Keratinocyte (primary cell): ENCODE results near the gene KCTD8. TPM values are rescaled to one million over a fixed set of nuclear protein-coding genes. Genes with fewer than 3 reads are reported as not detected.

Experiments used
- DNase-seq: peaks from one replicate; pipeline ENCODE4 v3.0.0-alpha.2; 2011; ENCODE audit warnings: low read depth, missing footprints, low spot score
- FAIRE-seq: peaks from 2 replicates; lab custom pipeline; 2011; peaks lifted over from hg19 to GRCh38; lab: Jason Lieb, UNC
- H2AFZ ChIP-seq: 2 replicates; pipeline ENCODE4 v1.6.0; 2012; ENCODE audit warnings: low read length, control low read depth, inconsistent platforms; ENCODE audit not compliant: control insufficient read depth
- H3K27ac ChIP-seq: 2 replicates; pipeline ENCODE4 v1.5.1; 2011; ENCODE audit warnings: low read length; ENCODE audit not compliant: control insufficient read depth, insufficient read depth
- H3K27me3 ChIP-seq: 3 replicates; pipeline ENCODE4 v1.6.0; 2011; ENCODE audit warnings: low read length; ENCODE audit not compliant: control insufficient read depth, insufficient read depth; ENCODE audit errors: extremely low read depth
- H3K36me3 ChIP-seq, 2 experiments: 2 replicates in 1 of 2; 3 replicates in 1 of 2; pipeline ENCODE4 v1.5.1; 2011; ENCODE audit warnings: low read length in 2 of 2, mild to moderate bottlenecking in 1 of 2; ENCODE audit not compliant: control insufficient read depth in 2 of 2, insufficient read depth in 2 of 2; ENCODE audit errors: extremely low read depth in 1 of 2
- H3K4me1 ChIP-seq: 3 replicates; pipeline ENCODE4 v1.5.1; 2011; ENCODE audit warnings: low read length; ENCODE audit not compliant: control insufficient read depth, insufficient read depth; ENCODE audit errors: extremely low read depth
- H3K4me2 ChIP-seq: 3 replicates; pipeline ENCODE4 v1.6.0; 2011; ENCODE audit warnings: low read depth, low read length; ENCODE audit not compliant: control insufficient read depth, insufficient read depth; ENCODE audit errors: extremely low read depth
- H3K4me3 ChIP-seq, 3 experiments: fragments of 200-600 bp in 1 of 3; sonication (generic) in 1 of 3; 2 replicates in 2 of 3; 3 replicates in 1 of 3; pipeline ENCODE4 v1.5.1; 2011 to 2016; ENCODE audit warnings: low read length in 3 of 3, mild to moderate bottlenecking in 3 of 3, control low read depth in 2 of 3, inconsistent platforms in 1 of 3, low read depth in 1 of 3, mixed read lengths in 1 of 3, mixed run types in 1 of 3, moderate library complexity in 1 of 3; ENCODE audit not compliant: control insufficient read depth in 2 of 3, insufficient read depth in 2 of 3; ENCODE audit errors: extremely low read depth in 1 of 3
- H3K79me2 ChIP-seq: 2 replicates; pipeline ENCODE4 v1.6.0; 2012; ENCODE audit warnings: low read length; ENCODE audit not compliant: control insufficient read depth, insufficient read depth
- H3K9ac ChIP-seq: 3 replicates; pipeline ENCODE4 v1.6.0; 2011; ENCODE audit warnings: low read length; ENCODE audit not compliant: control insufficient read depth, insufficient read depth; ENCODE audit errors: extremely low read depth
- H3K9me1 ChIP-seq: 3 replicates; pipeline ENCODE4 v1.6.0; 2011; ENCODE audit warnings: low read length; ENCODE audit not compliant: control insufficient read depth, insufficient read depth; ENCODE audit errors: extremely low read depth
- H3K9me3 ChIP-seq: 2 replicates; pipeline ENCODE4 v1.5.1; 2012; ENCODE audit warnings: low read depth, low read length; ENCODE audit not compliant: control insufficient read depth
- H4K20me1 ChIP-seq: 3 replicates; pipeline ENCODE4 v1.6.0; 2011; ENCODE audit warnings: low read length; ENCODE audit not compliant: control insufficient read depth, insufficient read depth; ENCODE audit errors: extremely low read depth
- EZH2 ChIP-seq: IDR thresholded peaks from one replicate; pipeline ENCODE4 v1.6.1; 2012; ENCODE audit warnings: inconsistent platforms, mild to moderate bottlenecking, low read length, moderate library complexity
- dilution Hi-C: fragments of 300-500 bp; cut with MboI; formaldehyde crosslinking; loops from one replicate; pipeline ENCODE4 v1.7.0; 2020; ENCODE audit warnings: low sequenced_read_pairs; ENCODE audit not compliant: extremely low pct_ligation_motif_present
- polyA plus RNA-seq, 5 experiments: library from polyadenylated mRNA; depleted of rRNA in 3 of 5; stranded (reverse) in 3 of 5; stranded (forward) in 1 of 5; unstranded in 1 of 5; fragments of >200 nt; gene quantifications; 1 replicate in 1 of 5; 2 replicates in 3 of 5; 3 replicates in 1 of 5; pipeline versions ENCODE4 v1.2.1 to v1.2.3, GENCODE V29; 2011 to 2012; ENCODE audit warnings: missing spikeins in 2 of 5, low read depth in 1 of 5, low replicate concordance in 1 of 5
- TF ChIP-seq, protein P1 (sequence below), 3 experiments: IDR thresholded peaks in 1 of 3; conservative IDR thresholded peaks in 1 of 3; optimal IDR thresholded peaks in 1 of 3; 2 replicates in 2 of 3; 3 replicates in 1 of 3; pipeline versions ENCODE3 to v1.5.1; 2011; ENCODE audit warnings: low read length in 3 of 3, mild to moderate bottlenecking in 3 of 3, moderate library complexity in 2 of 3, control low read depth in 1 of 3, inconsistent platforms in 1 of 3; ENCODE audit not compliant: insufficient read depth in 2 of 3; ENCODE audit errors: extremely low read depth in 1 of 3

Gene KCTD8
- polyA plus RNA-seq, 1 donor (not counting 4 experiments of a cell fraction or from before 2014, with no cell fraction given): 0.97 TPM

DNA sequence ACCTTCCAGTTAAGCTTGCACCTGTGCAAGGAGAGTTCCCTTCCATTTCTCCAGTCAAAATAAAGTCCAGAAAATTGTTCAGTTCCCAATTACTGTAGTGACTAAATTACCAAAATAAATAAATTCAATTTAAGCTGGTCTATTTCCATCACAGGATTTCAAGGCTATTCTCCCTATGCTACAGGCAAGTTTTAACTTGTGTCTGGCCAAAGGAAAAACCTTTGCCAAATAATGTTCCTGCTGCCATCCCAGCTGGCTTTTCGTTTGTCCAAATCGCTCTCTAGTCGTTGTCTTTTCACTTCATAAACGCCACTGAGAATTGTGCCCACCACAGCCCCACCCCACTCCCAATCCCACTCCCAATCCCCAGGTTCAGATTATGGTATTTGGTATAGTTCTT, 2.4 kb downstream of the KCTD8 start:
- no peak overlapping the region for H3K27ac ChIP-seq
- no peak overlapping the region for H3K9ac ChIP-seq
- H3K27me3 ChIP-seq: peaks cover 30% of the 10 kb centered on the region
- DNase-seq (no peak), FAIRE-seq (no peak)
- peaks cover 14% of the 10 kb centered on the region for H3K4me1 ChIP-seq
- H3K9me3 ChIP-seq: no peaks in the 10 kb centered on the region
- no peaks in the 10 kb centered on the region for H3K79me2 ChIP-seq
- H4K20me1 ChIP-seq: no peaks in the 10 kb centered on the region
- TF ChIP-seq, protein P1, sequence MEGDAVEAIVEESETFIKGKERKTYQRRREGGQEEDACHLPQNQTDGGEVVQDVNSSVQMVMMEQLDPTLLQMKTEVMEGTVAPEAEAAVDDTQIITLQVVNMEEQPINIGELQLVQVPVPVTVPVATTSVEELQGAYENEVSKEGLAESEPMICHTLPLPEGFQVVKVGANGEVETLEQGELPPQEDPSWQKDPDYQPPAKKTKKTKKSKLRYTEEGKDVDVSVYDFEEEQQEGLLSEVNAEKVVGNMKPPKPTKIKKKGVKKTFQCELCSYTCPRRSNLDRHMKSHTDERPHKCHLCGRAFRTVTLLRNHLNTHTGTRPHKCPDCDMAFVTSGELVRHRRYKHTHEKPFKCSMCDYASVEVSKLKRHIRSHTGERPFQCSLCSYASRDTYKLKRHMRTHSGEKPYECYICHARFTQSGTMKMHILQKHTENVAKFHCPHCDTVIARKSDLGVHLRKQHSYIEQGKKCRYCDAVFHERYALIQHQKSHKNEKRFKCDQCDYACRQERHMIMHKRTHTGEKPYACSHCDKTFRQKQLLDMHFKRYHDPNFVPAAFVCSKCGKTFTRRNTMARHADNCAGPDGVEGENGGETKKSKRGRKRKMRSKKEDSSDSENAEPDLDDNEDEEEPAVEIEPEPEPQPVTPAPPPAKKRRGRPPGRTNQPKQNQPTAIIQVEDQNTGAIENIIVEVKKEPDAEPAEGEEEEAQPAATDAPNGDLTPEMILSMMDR (optimal IDR thresholded peaks at IDR 0.05 in 1 of 3, IDR thresholded peaks at IDR 0.05 in 1 of 3, conservative IDR thresholded peaks at IDR 0.05 in 1 of 3; ENCODE audit: extremely low read depth in 1 of 3, insufficient read depth in 2 of 3, low read length in 3 of 3): no peak
- no peak for TF ChIP-seq EZH2
- no peak overlapping the region for H2AFZ ChIP-seq
- no peaks in the 10 kb centered on the region for H3K9me1 ChIP-seq
- no peaks in the 10 kb centered on the region for H3K36me3 ChIP-seq
- dilution Hi-C loops: no loop called here
- H3K4me3 ChIP-seq: peak overlapping the region; percentile 27 to 87 (median 49)
- peak overlapping the region; percentile 100 for H3K4me2 ChIP-seq

DNA sequence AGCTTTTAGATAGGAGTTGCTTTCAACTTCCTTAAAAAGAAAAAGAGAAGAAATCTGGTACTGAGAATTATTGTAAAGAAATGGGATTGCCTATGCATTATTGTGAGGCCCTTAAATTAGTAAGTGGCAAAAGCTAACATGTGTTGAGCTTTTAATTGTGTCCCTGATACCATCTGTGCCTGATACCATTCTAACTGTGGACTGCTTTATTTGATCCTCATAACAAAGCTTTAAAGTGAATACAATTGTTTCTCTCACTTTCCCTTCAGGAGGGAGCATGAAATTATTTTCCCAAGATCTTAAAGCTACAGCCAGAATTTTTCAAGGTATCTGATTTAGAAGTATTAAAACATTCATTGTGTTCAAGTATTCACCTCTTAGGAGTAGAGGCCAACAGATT, 9.9 kb downstream of the KCTD8 start:
- no peak for DNase-seq

More for the DNA sequence above, 9.9 kb downstream of the KCTD8 start:
- Histone ChIP-seq H4K20me1 (no peaks in the 10 kb centered on the region), H3K9me3 (no peaks in the 10 kb centered on the region), H3K27me3 (no peaks in the 10 kb centered on the region), H3K27ac (no peak overlapping the region), H3K4me1 (no peaks in the 10 kb centered on the region), H3K9ac (no peak overlapping the region), H3K4me2 (no peak overlapping the region), H3K79me2 (no peaks in the 10 kb centered on the region), H2AFZ (no peak overlapping the region), H3K9me1 (no peaks in the 10 kb centered on the region), H3K36me3 (no peaks in the 10 kb centered on the region), H3K4me3 (no peak overlapping the region)
- dilution Hi-C loops: no loop called here
- no peak for TF ChIP-seq EZH2
- TF ChIP-seq, protein P1 (optimal IDR thresholded peaks at IDR 0.05 in 1 of 3, IDR thresholded peaks at IDR 0.05 in 1 of 3, conservative IDR thresholded peaks at IDR 0.05 in 1 of 3; ENCODE audit: extremely low read depth in 1 of 3, insufficient read depth in 2 of 3, low read length in 3 of 3): no peak
- FAIRE-seq: no peak
